WTC11 (cell line): ENCODE measurements around the gene CCDC43. TPM values are rescaled to one million over a fixed set of nuclear protein-coding genes. Genes with fewer than 3 reads are reported as not detected.

Experiments
- ATAC-seq: fragments of 200-7000 bp; cut with Tn5 transposase; 2 replicates; pipeline ENCODE4 v1.10.0; 2021; ENCODE audit warnings: mild to moderate bottlenecking, moderate library complexity
- CTCF ChIA-PET: fragments of 300-600 bp; sonication (Branson Sonifier 250); formaldehyde crosslinking; loops from one replicate; lab custom pipeline; 2021; ENCODE audit warnings: antibody characterized with exemption; lab: Charles Lee
- POLR2A ChIA-PET: fragments of 350-600 bp; sonication (Branson Sonifier 250); formaldehyde crosslinking; loops from one replicate; lab custom pipeline; 2021; ENCODE audit warnings: antibody characterized with exemption; lab: Charles Lee
- DNase-seq: peaks from one replicate; pipeline ENCODE4 v3.0.0; 2021; ENCODE audit warnings: low spot score
- H3K27ac Mint-ChIP-seq: 2 replicates; pipeline ENCODE4 v1.8.0; 2021; ENCODE audit warnings: mixed read lengths
- H3K27me3 Mint-ChIP-seq: 2 replicates; pipeline ENCODE4 v1.8.0; 2021; ENCODE audit warnings: low read depth, mild to moderate bottlenecking, moderate library complexity, mixed read lengths
- H3K36me3 Mint-ChIP-seq: 2 replicates; pipeline ENCODE4 v1.8.0; 2021; ENCODE audit warnings: mixed read lengths
- H3K4me1 Mint-ChIP-seq: 2 replicates; pipeline ENCODE4 v1.8.0; 2022; ENCODE audit warnings: mixed read lengths
- H3K4me3 Mint-ChIP-seq: 2 replicates; pipeline ENCODE4 v1.8.0; 2021; ENCODE audit warnings: mild to moderate bottlenecking, moderate library complexity, mixed read lengths
- H3K9me3 Mint-ChIP-seq: 2 replicates; pipeline ENCODE4 v1.8.0; 2021; ENCODE audit warnings: mixed read lengths
- CDX4 ChIP-seq: fragments of 250-450 bp; sonication (Bioruptor Pico); IDR thresholded peaks from 2 replicates; pipeline ENCODE4 v1.9.0; 2021; ENCODE audit warnings: moderate library complexity, mild to moderate bottlenecking, inconsistent platforms, borderline replicate concordance
- CREM ChIP-seq: sonication (generic); formaldehyde crosslinking; IDR thresholded peaks from 2 replicates; pipeline ENCODE4 v1.8.1; 2022; ENCODE audit warnings: mild to moderate bottlenecking, missing genetic modification reagents, moderate library complexity
- E2F5 ChIP-seq: sonication (generic); formaldehyde crosslinking; IDR thresholded peaks from 2 replicates; pipeline ENCODE4 v1.8.1; 2022; ENCODE audit warnings: mild to moderate bottlenecking, moderate library complexity, missing genetic modification reagents
- ELF4 ChIP-seq: sonication (generic); formaldehyde crosslinking; IDR thresholded peaks from 2 replicates; pipeline ENCODE4 v1.8.1; 2022; ENCODE audit warnings: low read depth, mild to moderate bottlenecking, moderate library complexity, missing genetic modification reagents
- FOXJ3 ChIP-seq: sonication (generic); formaldehyde crosslinking; IDR thresholded peaks from 2 replicates; pipeline ENCODE4 v1.9.0; 2021; ENCODE audit warnings: missing genetic modification reagents, mild to moderate bottlenecking, borderline replicate concordance
- GABPB1 ChIP-seq: sonication (generic); formaldehyde crosslinking; IDR thresholded peaks from 2 replicates; pipeline ENCODE4 v1.8.1; 2023; ENCODE audit warnings: mild to moderate bottlenecking, missing genetic modification reagents
- GRHL2 ChIP-seq: fragments of 250-450 bp; sonication (Bioruptor Pico); IDR thresholded peaks from 2 replicates; pipeline ENCODE4 v1.8.0; 2022; ENCODE audit warnings: mild to moderate bottlenecking, moderate library complexity; ENCODE audit not compliant: insufficient replicate concordance, severe bottlenecking
- JAZF1 ChIP-seq: fragments of 250-450 bp; sonication (Bioruptor Pico); IDR thresholded peaks from 2 replicates; pipeline ENCODE4 v1.9.0; 2021; ENCODE audit warnings: moderate library complexity, mild to moderate bottlenecking, inconsistent platforms
- JUN ChIP-seq: sonication (generic); formaldehyde crosslinking; IDR thresholded peaks from 2 replicates; pipeline ENCODE4 v1.8.0; 2023; ENCODE audit warnings: mild to moderate bottlenecking, missing genetic modification reagents
- MYBL2 ChIP-seq: sonication (generic); formaldehyde crosslinking; IDR thresholded peaks from 2 replicates; pipeline ENCODE4 v1.8.1; 2023; ENCODE audit warnings: mild to moderate bottlenecking, moderate library complexity, missing genetic modification reagents
- NFE2L1 ChIP-seq: sonication (generic); formaldehyde crosslinking; IDR thresholded peaks from 2 replicates; pipeline ENCODE4 v1.8.1; 2023; ENCODE audit warnings: missing genetic modification reagents
- NR2C2 ChIP-seq: sonication (generic); formaldehyde crosslinking; IDR thresholded peaks from 2 replicates; pipeline ENCODE4 v1.8.0; 2022; ENCODE audit warnings: mild to moderate bottlenecking, missing genetic modification reagents
- PRDM15 ChIP-seq: sonication (generic); formaldehyde crosslinking; IDR thresholded peaks from 2 replicates; pipeline ENCODE4 v1.8.0; 2022; ENCODE audit warnings: missing genetic modification reagents
- ZBTB21 ChIP-seq: sonication (generic); formaldehyde crosslinking; IDR thresholded peaks from 2 replicates; pipeline ENCODE4 v1.8.1; 2023; ENCODE audit warnings: mild to moderate bottlenecking, missing genetic modification reagents, borderline replicate concordance
- ZNF138 ChIP-seq: sonication (generic); formaldehyde crosslinking; conservative IDR thresholded peaks from 2 replicates; pipeline ENCODE4 v1.8.1; 2022; ENCODE audit warnings: mild to moderate bottlenecking, moderate library complexity, missing genetic modification reagents
- ZNF281 ChIP-seq: sonication (generic); formaldehyde crosslinking; IDR thresholded peaks from 2 replicates; pipeline ENCODE4 v1.8.0; 2023; ENCODE audit warnings: mild to moderate bottlenecking, missing genetic modification reagents
- ZSCAN18 ChIP-seq: fragments of 250-450 bp; sonication (Bioruptor Pico); IDR thresholded peaks from 2 replicates; pipeline ENCODE4 v2.1.2; 2022; ENCODE audit warnings: mild to moderate bottlenecking, moderate library complexity
- total RNA-seq: library from RNA; stranded (reverse); gene quantifications from 3 replicates; pipeline ENCODE4 v1.2.3, GENCODE V29; 2021
- TF ChIP-seq, protein P1 (sequence below): sonication (generic); formaldehyde crosslinking; IDR thresholded peaks from 2 replicates; pipeline ENCODE4 v1.8.0; 2022; ENCODE audit warnings: mild to moderate bottlenecking, missing genetic modification reagents

CCDC43 gene
- total RNA-seq, 1 experiment from 2014 or later = 37.9 TPM

GRCh38 chr17:44637066-44637465 lies 52.5 kb downstream of the CCDC43 start:
- Mint-ChIP-seq H3K36me3 (no peaks in the 10 kb centered on the region), H3K4me1 (peaks cover 6% of the 10 kb centered on the region), H3K27me3 (peaks cover 6% of the 10 kb centered on the region; the same call in 1 of the 2 replicates), H3K4me3 (no peak overlapping the region), H3K9me3 (no peaks in the 10 kb centered on the region), H3K27ac (no peak overlapping the region)
- POLR2A ChIA-PET = no interaction called here
- CTCF ChIA-PET = interaction anchor here (0.5 to 2.0 kb wide), 8 partner anchors 26 to 291 kb away, joined by 3 to 17 read pairs (median 4); no protein-coding TSS in a partner anchor
- DNase-seq = no peak
- TF ChIP-seq ZBTB21 (CRISPR knock-in tag) = no peak
- TF ChIP-seq E2F5 (CRISPR knock-in tag) = no peak
- no peak for TF ChIP-seq GABPB1 (CRISPR knock-in tag)
- TF ChIP-seq ZNF138 (CRISPR knock-in tag) = no peak
- TF ChIP-seq, protein P1, sequence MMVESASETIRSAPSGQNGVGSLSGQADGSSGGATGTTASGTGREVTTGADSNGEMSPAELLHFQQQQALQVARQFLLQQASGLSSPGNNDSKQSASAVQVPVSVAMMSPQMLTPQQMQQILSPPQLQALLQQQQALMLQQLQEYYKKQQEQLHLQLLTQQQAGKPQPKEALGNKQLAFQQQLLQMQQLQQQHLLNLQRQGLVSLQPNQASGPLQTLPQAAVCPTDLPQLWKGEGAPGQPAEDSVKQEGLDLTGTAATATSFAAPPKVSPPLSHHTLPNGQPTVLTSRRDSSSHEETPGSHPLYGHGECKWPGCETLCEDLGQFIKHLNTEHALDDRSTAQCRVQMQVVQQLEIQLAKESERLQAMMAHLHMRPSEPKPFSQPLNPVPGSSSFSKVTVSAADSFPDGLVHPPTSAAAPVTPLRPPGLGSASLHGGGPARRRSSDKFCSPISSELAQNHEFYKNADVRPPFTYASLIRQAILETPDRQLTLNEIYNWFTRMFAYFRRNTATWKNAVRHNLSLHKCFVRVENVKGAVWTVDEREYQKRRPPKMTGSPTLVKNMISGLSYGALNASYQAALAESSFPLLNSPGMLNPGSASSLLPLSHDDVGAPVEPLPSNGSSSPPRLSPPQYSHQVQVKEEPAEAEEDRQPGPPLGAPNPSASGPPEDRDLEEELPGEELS (CRISPR knock-in tag) = no peak
- no peak for TF ChIP-seq CREM (CRISPR knock-in tag)
- TF ChIP-seq ELF4 (CRISPR knock-in tag) = no peak
- no peak for TF ChIP-seq PRDM15
- TF ChIP-seq NR2C2 = no peak
- TF ChIP-seq CDX4 (CRISPR knock-in tag) = no peak
- no peak for TF ChIP-seq GRHL2
- no peak for TF ChIP-seq MYBL2 (CRISPR knock-in tag)
- TF ChIP-seq JUN (CRISPR knock-in tag) = no peak
- TF ChIP-seq FOXJ3 = no peak
- TF ChIP-seq ZNF281 = no peak
- no peak for TF ChIP-seq ZSCAN18 (CRISPR knock-in tag)
- TF ChIP-seq NFE2L1 (CRISPR knock-in tag) = no peak
- TF ChIP-seq JAZF1 = no peak
- ATAC-seq = no peak
